HepG2 (cell line): Measurements from ENCODE around the gene SLC16A3. TPM values are rescaled to one million over a fixed set of nuclear protein-coding genes. Genes with fewer than 3 reads are reported as not detected.
A peak's percentile ranks its signal among the peaks of the same experiment; 100 is the strongest.

Experiments used
- ARID2 ChIP-seq: sonication (generic); formaldehyde crosslinking; IDR thresholded peaks from 2 replicates; pipeline ENCODE4 v1.8.1; 2022; ENCODE audit warnings: mild to moderate bottlenecking, missing genetic modification reagents, borderline replicate concordance
- ARNT ChIP-seq: fragments of 450-650 bp; IDR thresholded peaks from 2 replicates; pipeline ENCODE4 v1.6.1; 2017
- ARNT2 ChIP-seq: sonication (generic); formaldehyde crosslinking; IDR thresholded peaks from 2 replicates; pipeline ENCODE4 v1.8.0; 2022; ENCODE audit warnings: mild to moderate bottlenecking, low read depth, missing genetic modification reagents, moderate library complexity
- ATF1 ChIP-seq: IDR thresholded peaks from 2 replicates; pipeline ENCODE4 v1.6.1; 2016; ENCODE audit warnings: mild to moderate bottlenecking, control low read depth
- ATF7 ChIP-seq, 2 experiments: fragments of 450-650 bp in 1 of 2; sonication (generic) in 1 of 2; formaldehyde crosslinking in 1 of 2; IDR thresholded peaks; 2 replicates each; pipeline versions ENCODE4 v1.4.0 to v1.6.1; 2016 to 2020; ENCODE audit warnings: antibody characterized with exemption in 1 of 2, mild to moderate bottlenecking in 1 of 2, missing genetic modification reagents in 1 of 2
- DNMT1 ChIP-seq: sonication (generic); formaldehyde crosslinking; IDR thresholded peaks from 2 replicates; pipeline ENCODE4 v1.5.1; 2020; ENCODE audit warnings: mild to moderate bottlenecking, missing genetic modification reagents
- FOXA3 ChIP-seq: IDR thresholded peaks from 2 replicates; pipeline ENCODE4 v1.6.1; 2016; ENCODE audit warnings: missing genetic modification reagents, missing compliant biosample characterization
- KDM6A ChIP-seq: IDR thresholded peaks from 2 replicates; pipeline ENCODE4 v1.6.1; 2016; ENCODE audit warnings: low read depth
- KLF16 ChIP-seq, 2 experiments: sonication (generic) in 1 of 2; formaldehyde crosslinking in 1 of 2; IDR thresholded peaks; 2 replicates each; pipeline versions ENCODE4 v1.6.1 to v1.8.0; 2016 to 2023; ENCODE audit warnings: missing genetic modification reagents in 2 of 2, missing compliant biosample characterization in 1 of 2
- MZF1 ChIP-seq: sonication (generic); formaldehyde crosslinking; IDR thresholded peaks from 2 replicates; pipeline ENCODE4 v1.8.1; 2023; ENCODE audit warnings: mild to moderate bottlenecking, missing genetic modification reagents, borderline replicate concordance
- NRL ChIP-seq: sonication (generic); formaldehyde crosslinking; IDR thresholded peaks from 2 replicates; pipeline ENCODE4 v1.5.0; 2020; ENCODE audit warnings: missing genetic modification reagents, mild to moderate bottlenecking, moderate library complexity, borderline replicate concordance
- SKI ChIP-seq: fragments of 450-650 bp; IDR thresholded peaks from one replicate; pipeline ENCODE4 v1.6.1; 2018; ENCODE audit warnings: mild to moderate bottlenecking; ENCODE audit not compliant: partially characterized antibody
- SYNCRIP ChIP-seq: fragments of 200-400 bp; formaldehyde crosslinking; IDR thresholded peaks from 2 replicates; pipeline ENCODE4 v1.6.1; 2018; ENCODE audit warnings: mild to moderate bottlenecking, low read depth, low read length; ENCODE audit not compliant: insufficient read depth
- TCF7L2 ChIP-seq: IDR thresholded peaks from 2 replicates; pipeline ENCODE4 v1.6.1; 2011; ENCODE audit warnings: mild to moderate bottlenecking, low read depth, low read length, moderate library complexity
- YEATS2 ChIP-seq: sonication (generic); formaldehyde crosslinking; IDR thresholded peaks from 2 replicates; pipeline ENCODE4 v1.4.0; 2020; ENCODE audit warnings: missing genetic modification reagents, borderline replicate concordance
- ZBED4 ChIP-seq: sonication (generic); formaldehyde crosslinking; IDR thresholded peaks from 2 replicates; pipeline ENCODE4 v1.4.0; 2020; ENCODE audit warnings: missing genetic modification reagents, borderline replicate concordance
- ZBTB1 ChIP-seq: sonication (generic); formaldehyde crosslinking; IDR thresholded peaks from 2 replicates; pipeline ENCODE4 v1.4.0; 2020; ENCODE audit warnings: missing genetic modification reagents, borderline replicate concordance
- ZC3H4 ChIP-seq: sonication (generic); formaldehyde crosslinking; IDR thresholded peaks from 2 replicates; pipeline ENCODE4 v1.4.0; 2020; ENCODE audit warnings: missing genetic modification reagents, borderline replicate concordance
- ZFY ChIP-seq: sonication (generic); formaldehyde crosslinking; IDR thresholded peaks from 2 replicates; pipeline ENCODE4 v1.4.0; 2020; ENCODE audit warnings: missing genetic modification reagents
- ZNF24 ChIP-seq: fragments of 450-650 bp; IDR thresholded peaks from 2 replicates; pipeline ENCODE4 v1.6.1; 2017; ENCODE audit warnings: antibody characterized with exemption, mild to moderate bottlenecking
- ZNF367 ChIP-seq: sonication (generic); formaldehyde crosslinking; IDR thresholded peaks from 2 replicates; pipeline ENCODE4 v1.4.0; 2020; ENCODE audit warnings: missing genetic modification reagents, borderline replicate concordance
- ZNF451 ChIP-seq: sonication (generic); formaldehyde crosslinking; IDR thresholded peaks from 2 replicates; pipeline ENCODE4 v1.5.0; 2020; ENCODE audit warnings: mild to moderate bottlenecking, missing genetic modification reagents
- ZSCAN21 ChIP-seq: sonication (generic); formaldehyde crosslinking; IDR thresholded peaks from 2 replicates; pipeline ENCODE4 v1.8.0; 2022; ENCODE audit warnings: mild to moderate bottlenecking, missing genetic modification reagents, moderate library complexity, borderline replicate concordance
- polyA plus RNA-seq, 8 experiments: library from polyadenylated mRNA; depleted of rRNA in 3 of 8; stranded (reverse) in 7 of 8; unstranded in 1 of 8; fragments of >200 nt; fragmentation: Illumina TruSeq in 4 of 8; extraction: Trizol in 4 of 8; gene quantifications; 2 replicates each; pipeline versions ENCODE4 v1.2.1 to v1.2.3, GENCODE V29; 2011 to 2016; ENCODE audit warnings: low read depth in 4 of 8, missing spikeins in 1 of 8, mixed read lengths in 1 of 8; ENCODE audit not compliant: insufficient read depth in 1 of 8
- total RNA-seq, 5 experiments: library from RNA; depleted of rRNA; stranded (reverse); fragments of >200 nt; fragmentation: Illumina TruSeq; extraction: Trizol; gene quantifications; 2 replicates each; pipeline ENCODE4 v1.2.3, GENCODE V29; 2016; ENCODE audit warnings: low read depth in 1 of 5
- TF ChIP-seq, protein P1 (sequence below): sonication (generic); formaldehyde crosslinking; IDR thresholded peaks from 2 replicates; pipeline ENCODE4 v1.5.0; 2020; ENCODE audit warnings: missing genetic modification reagents
- TF ChIP-seq, protein P2 (sequence below): sonication (generic); formaldehyde crosslinking; IDR thresholded peaks from 2 replicates; pipeline ENCODE4 v1.4.0; 2020; ENCODE audit warnings: mild to moderate bottlenecking, low read depth, missing genetic modification reagents

SLC16A3 gene
- total and polyA plus RNA-seq, 2 of the 13 experiments (the other 11 are each of a cell fraction or from before 2014, with no cell fraction given) = 242 to 349 TPM

DNA sequence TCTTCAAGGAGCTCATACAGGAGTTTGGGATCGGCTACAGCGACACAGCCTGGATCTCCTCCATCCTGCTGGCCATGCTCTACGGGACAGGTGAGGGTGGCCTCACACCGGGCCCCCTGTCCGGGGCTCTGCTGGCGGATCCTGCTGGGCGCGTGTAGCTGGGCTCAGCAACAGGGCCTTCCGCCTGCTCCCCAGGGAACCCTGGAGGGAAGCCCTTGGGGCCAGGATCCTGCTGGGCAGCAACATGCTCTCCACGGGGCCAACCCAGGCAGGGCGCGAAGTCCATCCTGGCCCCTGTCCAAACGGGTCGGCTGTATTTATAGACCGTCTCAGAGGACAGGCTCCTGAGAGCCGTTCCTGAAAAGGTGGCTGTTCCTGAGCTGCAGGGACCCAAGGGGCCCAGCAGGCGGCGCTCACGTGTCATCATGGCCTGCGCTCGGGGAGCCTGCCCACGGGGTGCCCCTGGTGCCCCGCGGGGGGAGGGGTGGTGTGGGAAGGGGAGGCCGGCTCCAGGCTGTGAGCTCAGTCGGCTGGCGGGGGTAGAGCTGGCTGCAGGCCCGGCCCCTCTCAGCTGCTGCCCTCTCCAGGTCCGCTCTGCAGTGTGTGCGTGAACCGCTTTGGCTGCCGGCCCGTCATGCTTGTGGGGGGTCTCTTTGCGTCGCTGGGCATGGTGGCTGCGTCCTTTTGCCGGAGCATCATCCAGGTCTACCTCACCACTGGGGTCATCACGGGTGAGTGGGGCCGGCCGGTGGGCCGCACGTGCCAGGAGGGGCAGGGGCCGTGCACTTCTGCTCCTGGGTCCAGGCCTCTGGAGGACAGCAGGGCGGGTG lies 7.5 kb downstream of the SLC16A3 start (continued):
- TF ChIP-seq ARNT (no peak), ARID2 (CRISPR knock-in tag) (peak; percentile 98), KLF16 (CRISPR knock-in tag; IDR thresholded peaks at IDR 0.05) (peak; percentile 19 to 99; a peak in 3 of 4 replicates), SYNCRIP (no peak), ATF7 (IDR thresholded peaks at IDR 0.05) (no peak), ATF7 (CRISPR knock-in tag; IDR thresholded peaks at IDR 0.05) (peak; percentile 87), TCF7L2 (no peak), KDM6A (CRISPR knock-in tag) (peak; percentile 75), ATF1 (CRISPR knock-in tag) (no peak), MZF1 (CRISPR knock-in tag) (peak; percentile 73; the same call in 1 of the 2 replicates), ZFY (peak; percentile 91), YEATS2 (CRISPR knock-in tag) (peak; percentile 75; the same call in 1 of the 2 replicates), FOXA3 (CRISPR knock-in tag) (peak; percentile 76), ZSCAN21 (CRISPR knock-in tag) (peak; percentile 87), ZBTB1 (CRISPR knock-in tag) (no peak; the same call in 1 of the 2 replicates), SKI (peak; percentile 90), ZNF367 (CRISPR knock-in tag) (peak; percentile 97), ZBED4 (CRISPR knock-in tag) (peak; percentile 99), ARNT2 (CRISPR knock-in tag) (peak; percentile 99), DNMT1 (CRISPR knock-in tag) (peak; percentile 21; the same call in 1 of the 2 replicates), NRL (CRISPR knock-in tag) (peak; percentile 96; the same call in 1 of the 2 replicates), ZC3H4 (CRISPR knock-in tag) (no peak), ZNF24 (no peak), ZNF451 (CRISPR knock-in tag) (peak; percentile 96)
- TF ChIP-seq, protein P1, sequence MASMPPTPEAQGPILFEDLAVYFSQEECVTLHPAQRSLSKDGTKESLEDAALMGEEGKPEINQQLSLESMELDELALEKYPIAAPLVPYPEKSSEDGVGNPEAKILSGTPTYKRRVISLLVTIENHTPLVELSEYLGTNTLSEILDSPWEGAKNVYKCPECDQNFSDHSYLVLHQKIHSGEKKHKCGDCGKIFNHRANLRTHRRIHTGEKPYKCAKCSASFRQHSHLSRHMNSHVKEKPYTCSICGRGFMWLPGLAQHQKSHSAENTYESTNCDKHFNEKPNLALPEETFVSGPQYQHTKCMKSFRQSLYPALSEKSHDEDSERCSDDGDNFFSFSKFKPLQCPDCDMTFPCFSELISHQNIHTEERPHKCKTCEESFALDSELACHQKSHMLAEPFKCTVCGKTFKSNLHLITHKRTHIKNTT (CRISPR knock-in tag) = 0 out of 2 replicates have a peak, but pooled peaks have one; percentile 57
- TF ChIP-seq, protein P2, sequence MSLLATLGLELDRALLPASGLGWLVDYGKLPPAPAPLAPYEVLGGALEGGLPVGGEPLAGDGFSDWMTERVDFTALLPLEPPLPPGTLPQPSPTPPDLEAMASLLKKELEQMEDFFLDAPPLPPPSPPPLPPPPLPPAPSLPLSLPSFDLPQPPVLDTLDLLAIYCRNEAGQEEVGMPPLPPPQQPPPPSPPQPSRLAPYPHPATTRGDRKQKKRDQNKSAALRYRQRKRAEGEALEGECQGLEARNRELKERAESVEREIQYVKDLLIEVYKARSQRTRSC = peak; percentile 94; the same call in 1 of the 2 replicates
